Activated gamma-delta T cell (primary cell): ENCODE measurements around the gene SLC7A11.
"Not testable (repeated sequence)": the region's sequence is repeated elsewhere in the genome, so short reads cannot be mapped to it uniquely, and the experiment has no call there.

Source experiments
- DNase-seq: peaks from one replicate; lab custom pipeline; 2025; lab: John Stamatoyannopoulos, UW

Gene SLC7A11

DNA sequence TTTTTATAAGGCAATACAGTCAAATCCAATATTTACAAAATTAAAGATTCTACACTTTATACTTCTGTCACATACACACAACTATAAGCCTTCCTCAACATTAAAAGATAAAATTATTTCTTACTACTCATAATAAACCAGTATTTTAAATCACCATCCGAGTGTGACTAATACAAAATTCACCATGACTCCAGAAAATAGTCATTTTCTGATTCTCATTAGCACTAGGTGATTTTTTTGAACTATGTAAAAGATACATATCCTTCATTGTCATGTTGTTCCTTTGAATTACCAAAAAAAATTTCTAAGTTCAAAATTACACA is 646 bp upstream of the SLC7A11 start:
- no peak for DNase-seq

DNA sequence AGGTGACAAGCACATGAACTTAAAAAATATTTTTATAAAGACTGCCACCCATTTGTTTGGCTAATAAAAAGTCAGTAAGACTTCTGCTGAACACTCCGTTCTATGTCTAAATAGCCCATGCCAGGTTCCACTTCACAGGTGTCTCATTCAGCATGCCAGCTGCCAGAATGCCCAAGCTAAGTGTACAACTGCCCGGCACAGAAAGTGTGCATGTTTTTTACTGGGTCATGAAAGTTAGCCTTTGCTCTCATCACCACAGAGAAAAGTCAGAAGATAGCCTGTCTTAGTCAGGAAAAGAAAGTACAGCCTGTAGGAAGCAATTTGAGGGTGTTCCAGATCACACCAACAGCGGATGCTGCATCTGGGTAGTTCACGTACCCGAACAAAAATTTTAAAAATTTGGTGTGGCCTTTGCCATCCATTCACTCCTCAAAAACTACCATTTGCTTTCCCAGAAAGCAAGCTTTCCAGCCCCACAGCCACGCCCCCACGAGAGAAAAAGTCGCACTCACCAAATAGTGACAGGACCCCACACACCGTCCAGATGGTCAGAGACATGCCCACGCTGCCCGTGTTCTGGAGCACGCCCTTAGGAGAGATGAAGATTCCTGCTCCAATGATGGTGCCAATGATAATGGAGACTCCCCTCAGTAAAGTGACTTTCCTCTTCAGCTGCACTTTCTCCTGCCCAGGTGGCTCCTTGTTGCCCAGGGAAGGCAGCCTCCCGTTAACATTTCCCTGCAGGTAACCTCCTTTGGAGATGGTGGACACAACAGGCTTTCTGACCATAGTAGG is 671 bp downstream of the SLC7A11 start:
- no peak for DNase-seq

DNA sequence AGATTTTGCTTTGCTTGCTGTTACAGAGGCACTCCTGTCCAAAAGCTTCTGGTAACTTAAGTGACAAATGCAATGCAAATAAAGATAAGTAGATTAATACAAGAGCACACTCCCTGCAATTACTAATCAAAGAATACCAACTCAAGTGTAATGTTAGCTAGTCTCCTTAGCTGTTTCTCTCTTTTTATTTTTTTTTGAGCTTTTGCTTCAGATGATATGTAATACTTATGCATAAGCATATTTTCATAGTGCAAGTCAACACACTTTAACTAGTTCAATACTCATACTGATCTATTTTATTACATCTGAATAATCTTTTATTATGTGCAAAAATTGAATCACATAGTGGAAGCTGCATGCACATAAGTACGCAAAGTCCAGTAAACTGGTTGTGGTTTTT is 2.7 kb downstream of the SLC7A11 start:
- DNase-seq, result no peak

GRCh38 chr4:138238521-138239292 is 3.4 kb downstream of the SLC7A11 start:
- DNase-seq, result no peak

DNA sequence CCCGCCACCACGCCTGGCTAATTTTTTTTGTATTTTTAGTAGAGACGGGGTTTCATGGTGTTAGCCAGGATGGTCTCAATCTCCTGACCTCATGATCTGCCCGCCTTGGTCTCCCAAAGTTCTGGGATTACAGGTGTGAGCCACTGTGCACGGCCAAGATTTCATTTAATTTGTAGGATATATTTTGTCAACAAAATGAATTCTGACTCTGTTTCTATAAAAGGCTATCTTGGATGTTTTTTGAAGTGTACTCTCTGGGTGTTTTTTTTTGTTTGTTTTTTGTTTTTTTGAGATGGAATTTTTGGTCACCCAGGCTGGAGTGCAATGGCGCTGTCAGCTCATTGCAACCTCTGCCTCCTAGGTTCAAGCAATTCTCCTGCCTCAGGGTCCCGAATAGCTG is 5.0 kb downstream of the SLC7A11 start:
- not testable (repeated sequence) for DNase-seq

DNA sequence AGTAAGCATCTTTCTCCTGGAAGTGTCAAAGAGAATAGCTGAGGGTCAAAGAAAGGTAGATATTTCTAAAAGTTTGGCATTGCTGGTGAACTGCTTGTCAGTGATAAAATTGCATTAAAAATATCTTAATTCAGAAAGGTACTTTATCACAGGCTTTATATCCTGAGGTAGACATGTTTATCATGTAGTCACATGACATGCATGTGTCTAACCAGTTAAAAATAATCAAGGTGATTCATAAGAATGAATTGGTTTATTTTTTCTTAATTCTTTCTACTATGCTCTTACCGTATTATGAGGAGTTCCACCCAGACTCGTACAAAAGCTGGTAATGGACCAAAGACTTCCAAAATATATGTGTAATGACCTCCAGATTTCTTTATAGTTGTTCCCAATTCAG is 6.1 kb downstream of the SLC7A11 start:
- no peak for DNase-seq

- DNase-seq, result no peak
Observed at GRCh38 chr4:138235419-138235952, 6.7 kb downstream of the SLC7A11 start.

DNA sequence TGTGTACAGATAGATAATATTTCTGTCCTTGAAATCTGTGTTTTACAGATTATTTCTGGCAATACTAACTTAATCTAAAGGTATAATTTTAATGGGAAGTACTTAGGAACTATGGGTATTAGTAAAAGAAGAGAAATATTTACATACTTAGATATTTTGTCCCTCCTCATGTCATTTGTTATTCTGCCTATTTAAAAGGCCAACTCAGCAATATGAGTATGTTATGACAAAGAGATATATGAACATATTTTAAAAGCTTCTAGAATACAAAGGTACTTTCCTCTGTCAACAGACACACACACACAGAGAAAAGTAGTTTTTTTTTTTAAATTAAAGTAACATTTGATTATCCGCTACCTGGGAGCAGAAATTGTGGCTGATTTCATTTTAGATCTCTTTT is 7.9 kb downstream of the SLC7A11 start:
- no peak for DNase-seq

DNA sequence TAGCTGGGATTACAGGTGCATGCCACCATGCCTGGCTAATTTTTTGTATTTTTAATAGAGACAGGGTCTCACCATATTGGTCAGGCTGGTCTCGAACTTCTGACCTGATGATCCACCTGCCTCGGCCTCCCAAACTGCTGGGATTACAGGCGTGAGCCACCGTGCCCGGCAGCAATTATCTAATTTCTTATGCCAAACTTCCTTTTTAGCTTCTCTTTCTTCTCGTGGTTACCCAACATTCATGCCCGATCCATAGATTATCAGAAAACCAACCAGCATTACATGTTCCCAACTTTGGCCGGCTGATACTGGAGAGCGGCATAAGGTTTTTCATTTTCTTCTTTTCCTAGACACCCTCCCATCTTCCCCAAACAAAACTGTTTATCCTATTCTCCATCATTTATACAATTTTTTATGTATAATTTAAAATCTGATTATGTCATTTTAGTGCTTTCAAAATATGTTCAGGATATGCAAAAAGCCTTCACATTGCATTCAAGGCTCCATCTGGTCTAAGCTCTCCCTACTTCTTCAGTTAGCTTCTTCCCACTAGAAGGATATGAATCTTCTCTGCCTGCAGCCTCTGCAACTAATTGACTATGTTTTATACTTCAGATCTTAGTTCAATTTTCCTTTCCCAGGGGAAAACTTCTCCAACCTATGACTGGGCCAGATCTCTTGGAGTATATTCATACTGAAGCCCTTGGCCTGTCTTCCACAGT is 8.7 kb downstream of the SLC7A11 start:
- DNase-seq, result no peak

DNA sequence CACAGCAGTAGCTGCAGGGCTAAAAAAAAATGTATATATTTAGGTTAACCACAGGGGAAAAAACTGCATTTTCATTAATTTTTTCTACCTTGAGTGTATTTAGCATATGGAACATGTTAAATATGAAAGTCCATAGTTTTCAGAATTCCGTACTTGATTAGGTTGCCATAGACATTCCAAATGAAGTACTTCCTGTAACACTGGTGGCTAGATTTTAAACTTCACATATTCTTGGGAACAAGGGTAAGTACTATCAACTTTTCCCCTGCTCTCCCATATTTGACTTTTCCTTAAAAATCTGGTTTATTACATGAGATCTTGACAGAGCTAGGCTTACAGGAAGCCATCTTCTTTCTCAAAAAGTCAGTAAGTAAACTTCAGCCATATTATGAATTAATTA is 9.8 kb downstream of the SLC7A11 start:
- no peak for DNase-seq

DNA sequence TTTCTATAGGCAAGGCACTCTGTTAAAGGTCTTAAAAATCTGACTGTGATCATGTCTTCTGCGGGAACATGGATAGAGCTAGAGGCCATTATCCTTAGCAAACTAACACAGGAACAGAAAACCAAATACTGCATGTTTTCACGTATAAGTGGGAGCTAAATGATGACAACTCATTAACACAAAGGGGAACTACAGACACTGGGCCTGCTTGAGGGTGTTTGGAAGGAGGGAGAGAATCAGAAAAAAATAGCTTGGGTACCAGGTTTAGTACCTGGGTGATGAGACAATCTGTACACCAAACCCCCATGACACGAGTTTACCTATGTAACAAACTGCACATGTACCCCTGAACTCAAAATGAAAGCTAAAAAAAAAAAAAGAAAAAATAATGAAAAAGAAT is 12.1 kb downstream of the SLC7A11 start:
- no peak for DNase-seq

GRCh38 chr4:138229160-138229559 is 13.0 kb downstream of the SLC7A11 start:
- no peak for DNase-seq

GRCh38 chr4:138226351-138226750 is 15.8 kb downstream of the SLC7A11 start:
- DNase-seq, result no peak

DNA sequence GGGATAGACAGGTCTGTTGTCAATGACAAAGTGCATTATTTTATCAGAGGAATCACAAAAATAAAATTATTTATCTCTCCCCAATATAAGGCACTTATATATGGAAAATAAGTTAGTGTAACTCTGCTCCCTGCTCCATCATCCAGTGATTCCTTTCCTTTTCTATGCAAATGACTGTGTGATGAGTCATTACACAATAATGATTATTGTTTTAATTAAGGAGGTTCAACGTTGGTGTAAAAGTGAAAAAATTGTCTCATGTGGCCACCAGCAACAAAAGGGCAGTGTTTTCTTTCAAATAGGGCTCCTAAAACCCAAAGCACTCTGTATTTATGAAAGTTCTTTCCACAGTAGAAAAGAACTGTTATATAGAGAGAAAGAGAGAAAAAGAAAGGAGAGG is 16.7 kb downstream of the SLC7A11 start:
- DNase-seq, result no peak

GRCh38 chr4:138224614-138225013 is 17.5 kb downstream of the SLC7A11 start:
- no peak for DNase-seq

DNA sequence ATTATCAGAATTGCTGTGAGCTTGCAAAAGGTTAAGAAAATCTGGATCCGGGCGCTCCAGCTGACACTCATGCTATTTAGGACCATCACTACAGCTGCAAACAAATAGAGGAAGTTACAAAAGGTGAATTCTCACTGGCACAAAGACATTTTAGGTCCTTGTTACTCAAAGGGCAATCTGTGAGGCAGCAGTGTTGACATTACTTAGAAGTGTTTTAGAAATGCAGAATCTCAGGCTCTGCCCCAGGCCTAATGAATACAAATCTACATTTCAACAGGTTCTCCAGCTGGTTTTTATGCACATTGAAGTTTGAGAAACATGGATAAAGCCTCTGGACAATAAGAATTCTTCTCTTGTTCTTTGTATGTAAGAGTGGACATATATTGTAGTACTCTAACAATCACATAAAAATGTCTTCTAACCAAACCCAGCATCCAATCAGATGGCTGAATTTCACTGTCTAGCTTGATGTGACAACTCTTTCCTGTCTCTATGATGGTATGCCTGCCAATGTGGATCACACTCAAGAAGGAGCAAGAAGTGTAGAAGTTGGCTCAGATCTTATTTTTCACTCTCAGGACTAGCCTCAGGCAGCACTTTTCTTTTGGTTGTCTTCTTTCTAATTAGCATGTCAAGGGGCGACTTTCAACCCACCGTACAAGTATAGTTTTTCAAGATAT is 18.8 kb downstream of the SLC7A11 start:
- no peak for DNase-seq

GRCh38 chr4:138222046-138222445 is 20.1 kb downstream of the SLC7A11 start:
- DNase-seq, result no peak

DNA sequence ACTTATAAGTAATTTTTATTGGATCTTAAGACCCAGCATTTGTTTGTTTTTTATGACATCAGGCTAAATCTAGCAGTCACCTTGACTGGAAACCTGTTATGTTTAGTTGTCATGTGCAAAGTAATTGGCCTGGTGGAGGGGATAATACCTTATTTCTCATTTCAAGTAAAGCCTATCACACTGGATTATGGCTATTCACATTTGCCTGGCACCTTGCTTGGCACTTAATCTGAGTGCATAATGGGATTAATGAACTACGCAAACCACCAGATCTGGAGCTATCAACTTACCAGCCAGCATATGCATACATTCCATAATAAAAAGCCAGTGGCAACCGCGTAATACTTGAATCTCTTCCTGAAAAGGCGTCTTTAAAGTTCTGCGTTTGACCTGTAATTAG is 23.2 kb downstream of the SLC7A11 start:
- DNase-seq, result no peak

GRCh38 chr4:138217567-138217966 is 24.6 kb downstream of the SLC7A11 start:
- DNase-seq, result no peak

GRCh38 chr4:138216272-138216867 is 25.8 kb downstream of the SLC7A11 start:
- no peak for DNase-seq

DNA sequence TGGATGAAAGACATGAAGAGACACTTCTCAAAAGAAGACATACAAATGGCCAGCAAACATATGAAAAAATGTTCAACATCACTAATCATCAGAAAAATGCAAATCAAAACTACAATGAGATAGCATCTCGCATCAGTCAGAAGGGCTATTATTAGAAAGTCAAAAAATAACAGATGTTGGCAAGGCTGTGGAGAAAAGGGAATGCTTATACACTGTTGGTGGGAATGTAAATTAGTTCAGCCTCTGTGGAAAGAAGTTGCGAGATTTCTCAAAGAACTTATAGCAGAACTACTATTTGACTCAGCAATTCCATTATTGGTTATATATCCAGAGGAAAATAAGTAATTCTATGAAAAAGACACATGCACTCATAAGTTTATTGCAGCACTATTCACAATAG is 31.6 kb downstream of the SLC7A11 start:
- DNase-seq, result not testable (repeated sequence)

DNA sequence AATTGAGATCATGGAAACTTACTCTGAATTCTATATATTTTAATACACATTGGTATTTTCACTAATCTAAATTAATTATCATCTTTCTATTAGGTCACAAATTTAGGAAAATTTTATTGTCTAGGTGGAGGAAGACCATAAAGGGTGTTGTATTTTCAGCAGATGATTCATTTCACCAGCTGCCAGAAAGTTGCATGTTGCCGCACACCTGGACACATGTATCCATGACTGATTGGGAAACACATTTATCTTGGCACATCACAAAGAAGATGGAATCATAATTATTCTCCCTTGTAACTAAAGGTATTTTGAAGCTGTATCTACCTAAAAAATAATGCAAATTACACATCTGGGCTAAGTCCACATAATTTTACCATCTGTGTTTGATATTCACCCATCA is 33.1 kb downstream of the SLC7A11 start:
- DNase-seq, result no peak
